PFSK-1 (cell line): ENCODE results near the gene CDC42BPB.

Source experiments
- POLR2AphosphoS5 ChIP-seq: IDR thresholded peaks from 2 replicates; pipeline ENCODE4 v1.6.1; 2012; ENCODE audit warnings: low read depth, mild to moderate bottlenecking, control low read depth, low read length, moderate library complexity
- TAF1 ChIP-seq: IDR thresholded peaks from 2 replicates; pipeline ENCODE4 v1.6.1; 2012; ENCODE audit warnings: low read length, control low read depth, borderline replicate concordance; ENCODE audit not compliant: insufficient read depth

GRCh38 chr14:103090481-103091020 is 33.2 kb upstream of the CDC42BPB start:
- TF ChIP-seq TAF1 (no peak), POLR2AphosphoS5 (no peak)
